ENCODE measurements around the gene ANKRD33B. TPM values are rescaled to one million over a fixed set of nuclear protein-coding genes. Genes with fewer than 3 reads are reported as not detected.

ANKRD33B gene
- polyA plus RNA-seq, 1 donor (not counting 4 experiments of a cell fraction or from before 2014, with no cell fraction given) = 1.9 TPM

- H3K9me1 ChIP-seq (ENCODE audit: control insufficient read depth, extremely low read depth, insufficient read depth, low read length) = no peaks in the 10 kb centered on the region
- no peak overlapping the region for H3K4me3 ChIP-seq (ENCODE audit: control insufficient read depth in 2 of 3, extremely low read depth in 1 of 3, insufficient read depth in 2 of 3, low read depth in 1 of 3, low read length in 3 of 3)
- H3K36me3 ChIP-seq (ENCODE audit: control insufficient read depth in 2 of 2, extremely low read depth in 1 of 2, insufficient read depth in 2 of 2, low read length in 2 of 2) = peaks cover 3% of the 10 kb centered on the region in 2 experiments
- DNase-seq (ENCODE audit: low read depth, low spot score) = no peak
- no peak overlapping the region for H3K27ac ChIP-seq (ENCODE audit: control insufficient read depth, insufficient read depth, low read length)
- TF ChIP-seq CTCF (optimal IDR thresholded peaks at IDR 0.05 in 1 of 3, IDR thresholded peaks at IDR 0.05 in 1 of 3, conservative IDR thresholded peaks at IDR 0.05 in 1 of 3; ENCODE audit: extremely low read depth in 1 of 3, insufficient read depth in 2 of 3, low read length in 3 of 3) (no peak), EZH2 (IDR thresholded peaks at IDR 0.05; ENCODE audit: low read length) (no peak)
- H3K9ac ChIP-seq (ENCODE audit: control insufficient read depth, extremely low read depth, insufficient read depth, low read length) = no peak overlapping the region
- no peaks in the 10 kb centered on the region for H3K4me1 ChIP-seq (ENCODE audit: control insufficient read depth, extremely low read depth, insufficient read depth, low read length)
- H2AFZ ChIP-seq (ENCODE audit: control insufficient read depth, low read length) = no peak overlapping the region
- H4K20me1 ChIP-seq (ENCODE audit: control insufficient read depth, extremely low read depth, insufficient read depth, low read length) = no peaks in the 10 kb centered on the region
- FAIRE-seq = no peak
- no peak overlapping the region for H3K4me2 ChIP-seq (ENCODE audit: control insufficient read depth, extremely low read depth, insufficient read depth, low read depth, low read length)
- no peaks in the 10 kb centered on the region for H3K79me2 ChIP-seq (ENCODE audit: control insufficient read depth, insufficient read depth, low read length)
- H3K27me3 ChIP-seq (ENCODE audit: control insufficient read depth, extremely low read depth, insufficient read depth, low read length) = no peaks in the 10 kb centered on the region
- dilution Hi-C loops (cut with MboI; ENCODE audit: extremely low pct_ligation_motif_present, low sequenced_read_pairs) = no loop called here
- no peaks in the 10 kb centered on the region for H3K9me3 ChIP-seq (ENCODE audit: control insufficient read depth, low read depth, low read length)
These were observed 109.5 kb downstream of the ANKRD33B start for GRCh38 chr5:10673407-10673806.

GRCh38 chr5:10674096-10674495, 110.2 kb downstream of the ANKRD33B start:
- Histone ChIP-seq H3K9me3 (ENCODE audit: control insufficient read depth, low read depth, low read length) (no peaks in the 10 kb centered on the region), H3K4me3 (ENCODE audit: control insufficient read depth in 2 of 3, extremely low read depth in 1 of 3, insufficient read depth in 2 of 3, low read depth in 1 of 3, low read length in 3 of 3) (no peak overlapping the region), H3K4me2 (ENCODE audit: control insufficient read depth, extremely low read depth, insufficient read depth, low read depth, low read length) (no peak overlapping the region), H3K9me1 (ENCODE audit: control insufficient read depth, extremely low read depth, insufficient read depth, low read length) (no peaks in the 10 kb centered on the region), H4K20me1 (ENCODE audit: control insufficient read depth, extremely low read depth, insufficient read depth, low read length) (no peaks in the 10 kb centered on the region), H3K27ac (ENCODE audit: control insufficient read depth, insufficient read depth, low read length) (no peak overlapping the region), H3K4me1 (ENCODE audit: control insufficient read depth, extremely low read depth, insufficient read depth, low read length) (no peaks in the 10 kb centered on the region), H2AFZ (ENCODE audit: control insufficient read depth, low read length) (no peak overlapping the region), H3K36me3 (ENCODE audit: control insufficient read depth in 2 of 2, extremely low read depth in 1 of 2, insufficient read depth in 2 of 2, low read length in 2 of 2) (peaks cover 3% of the 10 kb centered on the region in 2 experiments), H3K27me3 (ENCODE audit: control insufficient read depth, extremely low read depth, insufficient read depth, low read length) (no peaks in the 10 kb centered on the region), H3K9ac (ENCODE audit: control insufficient read depth, extremely low read depth, insufficient read depth, low read length) (no peak overlapping the region), H3K79me2 (ENCODE audit: control insufficient read depth, insufficient read depth, low read length) (no peaks in the 10 kb centered on the region)
- DNase-seq (ENCODE audit: low read depth, low spot score) = no peak
- dilution Hi-C loops (cut with MboI; ENCODE audit: extremely low pct_ligation_motif_present, low sequenced_read_pairs) = no loop called here
- TF ChIP-seq EZH2 (IDR thresholded peaks at IDR 0.05; ENCODE audit: low read length) (no peak), CTCF (optimal IDR thresholded peaks at IDR 0.05 in 1 of 3, IDR thresholded peaks at IDR 0.05 in 1 of 3, conservative IDR thresholded peaks at IDR 0.05 in 1 of 3; ENCODE audit: extremely low read depth in 1 of 3, insufficient read depth in 2 of 3, low read length in 3 of 3) (no peak)
- FAIRE-seq = no peak

All from keratinocyte (primary cell).